ENCODE results near the gene SMARCA1.

GRCh38 chrX:129525162-129525561 is 1.9 kb upstream of the SMARCA1 start:
- no peak for TF ChIP-seq CTCF (IDR thresholded peaks at IDR 0.05)
- no peak for TF ChIP-seq POLR2A (IDR thresholded peaks at IDR 0.05)
